ENCODE data around the gene CLPTM1L.
A peak's percentile ranks its signal among the peaks of the same experiment; 100 is the strongest.

Gene CLPTM1L

GRCh38 chr5:1344975-1345838, at the start of gene CLPTM1L:
Gene CLPTM1L, minus strand, starts transcription at chr5:1345099. Its CDS starts 258 bp downstream, at chr5:1344841.
- H3K9me3 ChIP-seq (ENCODE audit: control insufficient read depth in 1 of 2, low read length in 2 of 2), result no peaks in the 10 kb centered on the region
- peaks cover 19% of the 10 kb centered on the region in 2 donors for H3K36me3 ChIP-seq (ENCODE audit: control insufficient read depth in 1 of 2, insufficient read depth in 2 of 2, low read length in 2 of 2)
- peaks cover 7 to 23% of the 10 kb centered on the region in 2 donors for H3K4me1 ChIP-seq (ENCODE audit: control insufficient read depth in 1 of 2, insufficient read depth in 2 of 2, low read length in 2 of 2)
- no peaks in the 10 kb centered on the region for H3K27me3 ChIP-seq (ENCODE audit: low read depth, low read length)
- peak within 1 kb of the TSS; percentile 80 for H3K27ac ChIP-seq (ENCODE audit: low read length)
- peak within 1 kb of the TSS; percentile 84 to 89 for H3K4me3 ChIP-seq (ENCODE audit: low read depth in 1 of 2, low read length in 2 of 2)

GRCh38 chr5:1393571-1394501, 48.9 kb upstream of the CLPTM1L start:
- Histone ChIP-seq H3K27ac (ENCODE audit: low read length) (no peak overlapping the region), H3K36me3 (ENCODE audit: control insufficient read depth in 1 of 2, insufficient read depth in 2 of 2, low read length in 2 of 2) (no peaks in the 10 kb centered on the region), H3K9me3 (ENCODE audit: control insufficient read depth in 1 of 2, low read length in 2 of 2) (peaks cover 0 to 5% of the 10 kb centered on the region in 2 donors), H3K4me3 (ENCODE audit: low read depth in 1 of 2, low read length in 2 of 2) (no peak overlapping the region), H3K27me3 (ENCODE audit: low read depth, low read length) (no peaks in the 10 kb centered on the region), H3K4me1 (ENCODE audit: control insufficient read depth in 1 of 2, insufficient read depth in 2 of 2, low read length in 2 of 2) (no peaks in the 10 kb centered on the region)

GRCh38 chr5:1392801-1393565, 48.1 kb upstream of the CLPTM1L start:
- Histone ChIP-seq H3K27ac (ENCODE audit: low read length) (no peak overlapping the region), H3K9me3 (ENCODE audit: control insufficient read depth in 1 of 2, low read length in 2 of 2) (no peaks in the 10 kb centered on the region), H3K36me3 (ENCODE audit: control insufficient read depth in 1 of 2, insufficient read depth in 2 of 2, low read length in 2 of 2) (no peaks in the 10 kb centered on the region), H3K4me3 (ENCODE audit: low read depth in 1 of 2, low read length in 2 of 2) (no peak overlapping the region), H3K27me3 (ENCODE audit: low read depth, low read length) (peaks cover 5% of the 10 kb centered on the region), H3K4me1 (ENCODE audit: control insufficient read depth in 1 of 2, insufficient read depth in 2 of 2, low read length in 2 of 2) (no peaks in the 10 kb centered on the region)

DNA sequence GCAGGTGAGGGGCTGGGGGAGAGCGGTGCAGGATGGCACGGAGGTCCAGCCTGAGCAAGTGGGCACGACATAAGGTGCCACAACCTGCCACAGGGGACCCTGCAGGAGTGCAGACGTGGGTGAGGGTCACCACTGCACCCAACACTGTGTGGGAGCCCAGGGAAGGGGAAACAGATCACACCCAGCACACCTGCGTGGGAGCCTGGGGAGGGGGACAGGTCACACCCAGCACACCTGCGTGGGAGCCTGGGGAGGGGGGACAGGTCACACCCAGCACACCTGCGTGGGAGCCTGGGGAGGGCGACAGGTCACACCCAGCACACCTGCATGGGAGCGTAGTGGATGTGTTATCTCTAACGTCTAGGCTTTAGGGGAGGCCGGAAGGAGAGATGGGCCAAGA, 47.4 kb upstream of the CLPTM1L start:
- Histone ChIP-seq H3K9me3 (ENCODE audit: control insufficient read depth in 1 of 2, low read length in 2 of 2) (no peaks in the 10 kb centered on the region), H3K4me3 (ENCODE audit: low read depth in 1 of 2, low read length in 2 of 2) (no peak overlapping the region), H3K27me3 (ENCODE audit: low read depth, low read length) (peaks cover 6% of the 10 kb centered on the region), H3K4me1 (ENCODE audit: control insufficient read depth in 1 of 2, insufficient read depth in 2 of 2, low read length in 2 of 2) (no peaks in the 10 kb centered on the region), H3K36me3 (ENCODE audit: control insufficient read depth in 1 of 2, insufficient read depth in 2 of 2, low read length in 2 of 2) (no peaks in the 10 kb centered on the region), H3K27ac (ENCODE audit: low read length) (no peak overlapping the region)

DNA sequence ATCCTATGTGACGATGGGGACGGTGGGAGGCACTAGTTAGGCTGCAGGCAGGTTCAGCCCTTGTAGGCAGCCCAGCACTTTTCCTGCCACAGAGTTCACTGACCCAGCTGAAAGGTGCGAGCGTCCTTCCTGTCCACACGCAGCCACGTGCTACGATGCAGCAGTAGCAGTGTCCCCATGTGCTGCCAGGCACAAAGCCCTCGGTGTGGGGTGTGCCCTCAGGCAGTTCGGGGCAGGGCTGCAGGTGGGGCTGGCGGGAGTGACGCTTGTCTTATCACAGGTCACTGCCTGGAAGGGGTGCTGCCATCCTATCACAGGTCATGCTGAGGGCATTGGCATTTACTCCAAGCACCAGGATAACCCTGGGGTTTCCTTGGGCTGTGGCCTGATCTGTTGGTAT, 46.8 kb upstream of the CLPTM1L start:
- Histone ChIP-seq H3K4me1 (ENCODE audit: control insufficient read depth in 1 of 2, insufficient read depth in 2 of 2, low read length in 2 of 2) (peaks cover 0 to 2% of the 10 kb centered on the region in 2 donors), H3K27me3 (ENCODE audit: low read depth, low read length) (peaks cover 12% of the 10 kb centered on the region), H3K27ac (ENCODE audit: low read length) (no peak overlapping the region), H3K36me3 (ENCODE audit: control insufficient read depth in 1 of 2, insufficient read depth in 2 of 2, low read length in 2 of 2) (no peaks in the 10 kb centered on the region), H3K4me3 (ENCODE audit: low read depth in 1 of 2, low read length in 2 of 2) (no peak overlapping the region), H3K9me3 (ENCODE audit: control insufficient read depth in 1 of 2, low read length in 2 of 2) (no peaks in the 10 kb centered on the region)

DNA sequence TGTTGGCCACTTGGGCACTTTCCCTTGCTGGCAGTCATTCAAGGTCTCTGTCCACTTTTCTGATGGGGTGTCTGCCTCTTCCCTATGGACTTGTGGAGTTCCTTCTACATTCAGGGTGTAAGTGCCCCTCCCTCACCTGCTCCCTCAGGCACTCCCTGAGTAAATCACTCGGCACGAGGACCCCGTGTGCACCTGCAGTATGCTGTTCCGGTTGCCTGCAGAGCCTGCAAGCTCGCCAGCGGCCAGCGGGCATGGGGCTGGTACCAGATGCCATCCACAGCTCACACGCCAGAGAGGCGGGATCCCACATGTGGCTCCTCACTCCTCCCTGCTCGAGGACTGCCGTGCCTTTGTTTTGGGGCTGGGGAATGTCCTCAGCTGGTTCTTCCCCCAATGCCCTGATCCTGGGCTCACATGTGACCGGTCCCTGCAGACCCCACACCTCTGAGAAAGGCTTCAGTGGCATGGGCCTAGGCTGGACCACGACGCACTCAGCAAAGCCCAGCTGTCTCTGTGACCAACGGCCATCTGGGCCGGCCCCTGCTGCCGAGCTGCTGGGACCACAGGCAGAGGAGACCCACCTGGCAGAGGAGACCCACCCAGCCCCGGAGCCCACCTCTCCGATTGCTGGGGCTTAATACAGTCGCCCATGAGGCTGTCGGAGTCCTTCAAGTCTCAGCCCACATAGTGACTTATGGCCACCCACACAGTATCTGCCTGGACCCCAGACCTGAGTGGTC, 46.1 kb upstream of the CLPTM1L start:
- Histone ChIP-seq H3K9me3 (ENCODE audit: control insufficient read depth in 1 of 2, low read length in 2 of 2) (no peaks in the 10 kb centered on the region), H3K27ac (ENCODE audit: low read length) (no peak overlapping the region), H3K4me3 (ENCODE audit: low read depth in 1 of 2, low read length in 2 of 2) (no peak overlapping the region), H3K36me3 (ENCODE audit: control insufficient read depth in 1 of 2, insufficient read depth in 2 of 2, low read length in 2 of 2) (no peaks in the 10 kb centered on the region), H3K27me3 (ENCODE audit: low read depth, low read length) (peaks cover 12% of the 10 kb centered on the region), H3K4me1 (ENCODE audit: control insufficient read depth in 1 of 2, insufficient read depth in 2 of 2, low read length in 2 of 2) (peaks cover 0 to 7% of the 10 kb centered on the region in 2 donors)

DNA sequence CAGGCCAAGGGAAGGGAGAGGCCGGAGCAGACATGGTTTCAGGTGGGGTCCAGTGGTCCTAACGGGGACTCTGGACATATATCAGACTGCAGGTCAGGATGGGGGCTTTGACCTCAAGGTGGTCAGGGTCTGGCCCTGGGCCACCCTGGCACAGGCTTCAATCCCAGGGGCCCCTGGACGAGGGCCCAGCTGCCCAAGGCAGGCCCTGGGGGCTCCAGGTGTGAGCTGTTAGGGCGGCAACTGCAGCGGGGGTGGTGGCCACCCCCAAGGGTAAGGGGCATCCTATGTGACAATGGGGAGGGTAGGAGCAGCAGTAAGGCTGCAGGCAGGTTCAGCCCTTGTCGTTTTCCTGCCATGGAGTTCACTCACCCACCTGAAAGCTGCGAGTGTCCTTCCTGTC, 45.4 kb upstream of the CLPTM1L start:
- peaks cover 0 to 7% of the 10 kb centered on the region in 2 donors for H3K4me1 ChIP-seq (ENCODE audit: control insufficient read depth in 1 of 2, insufficient read depth in 2 of 2, low read length in 2 of 2)
- peaks cover 12% of the 10 kb centered on the region for H3K27me3 ChIP-seq (ENCODE audit: low read depth, low read length)

GRCh38 chr5:1388383-1388967, 43.6 kb upstream of the CLPTM1L start:
- H3K27me3 ChIP-seq (ENCODE audit: low read depth, low read length), result peaks cover 12% of the 10 kb centered on the region
- no peaks in the 10 kb centered on the region for H3K36me3 ChIP-seq (ENCODE audit: control insufficient read depth in 1 of 2, insufficient read depth in 2 of 2, low read length in 2 of 2)
- peaks cover 0 to 7% of the 10 kb centered on the region in 2 donors for H3K4me1 ChIP-seq (ENCODE audit: control insufficient read depth in 1 of 2, insufficient read depth in 2 of 2, low read length in 2 of 2)

More for the DNA sequence above, 45.4 kb upstream of the CLPTM1L start:
- Histone ChIP-seq H3K27ac (ENCODE audit: low read length) (no peak overlapping the region), H3K36me3 (ENCODE audit: control insufficient read depth in 1 of 2, insufficient read depth in 2 of 2, low read length in 2 of 2) (no peaks in the 10 kb centered on the region), H3K9me3 (ENCODE audit: control insufficient read depth in 1 of 2, low read length in 2 of 2) (no peaks in the 10 kb centered on the region), H3K4me3 (ENCODE audit: low read depth in 1 of 2, low read length in 2 of 2) (no peak overlapping the region)

DNA sequence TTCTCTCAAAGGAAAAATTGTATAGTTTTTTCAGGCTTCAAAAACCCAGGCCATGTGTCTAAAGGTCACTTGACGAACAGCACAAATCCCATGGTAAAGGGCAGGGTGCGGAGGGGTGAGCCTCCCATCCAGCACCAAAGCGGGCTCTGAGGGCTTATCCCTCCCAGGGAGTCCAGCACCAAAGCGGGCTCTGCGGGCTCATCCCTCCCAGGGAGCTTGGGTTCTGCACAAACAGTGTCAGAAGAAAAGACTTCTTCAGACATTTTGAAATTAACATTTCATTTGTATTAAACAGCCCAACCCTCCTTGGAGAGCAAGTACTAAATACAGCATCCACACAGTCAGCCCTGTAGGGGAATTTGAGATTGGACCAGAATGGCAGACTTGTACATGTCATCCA, 43.0 kb upstream of the CLPTM1L start:
- Histone ChIP-seq H3K36me3 (ENCODE audit: control insufficient read depth in 1 of 2, insufficient read depth in 2 of 2, low read length in 2 of 2) (no peaks in the 10 kb centered on the region), H3K9me3 (ENCODE audit: control insufficient read depth in 1 of 2, low read length in 2 of 2) (no peaks in the 10 kb centered on the region), H3K27me3 (ENCODE audit: low read depth, low read length) (peaks cover 12% of the 10 kb centered on the region), H3K27ac (ENCODE audit: low read length) (no peak overlapping the region), H3K4me1 (ENCODE audit: control insufficient read depth in 1 of 2, insufficient read depth in 2 of 2, low read length in 2 of 2) (peaks cover 0 to 7% of the 10 kb centered on the region in 2 donors), H3K4me3 (ENCODE audit: low read depth in 1 of 2, low read length in 2 of 2) (no peak overlapping the region)

More at GRCh38 chr5:1388383-1388967, 43.6 kb upstream of the CLPTM1L start:
- no peak overlapping the region for H3K4me3 ChIP-seq (ENCODE audit: low read depth in 1 of 2, low read length in 2 of 2)
- H3K27ac ChIP-seq (ENCODE audit: low read length), result no peak overlapping the region
- no peaks in the 10 kb centered on the region for H3K9me3 ChIP-seq (ENCODE audit: control insufficient read depth in 1 of 2, low read length in 2 of 2)

GRCh38 chr5:1387059-1387755, 42.3 kb upstream of the CLPTM1L start:
- no peaks in the 10 kb centered on the region for H3K9me3 ChIP-seq (ENCODE audit: control insufficient read depth in 1 of 2, low read length in 2 of 2)
- peaks cover 12% of the 10 kb centered on the region for H3K27me3 ChIP-seq (ENCODE audit: low read depth, low read length)
- peaks cover 0 to 7% of the 10 kb centered on the region in 2 donors for H3K4me1 ChIP-seq (ENCODE audit: control insufficient read depth in 1 of 2, insufficient read depth in 2 of 2, low read length in 2 of 2)
- no peak overlapping the region for H3K27ac ChIP-seq (ENCODE audit: low read length)
- H3K4me3 ChIP-seq (ENCODE audit: low read depth in 1 of 2, low read length in 2 of 2), result no peak overlapping the region
- H3K36me3 ChIP-seq (ENCODE audit: control insufficient read depth in 1 of 2, insufficient read depth in 2 of 2, low read length in 2 of 2), result no peaks in the 10 kb centered on the region

Measured in muscle layer of duodenum (tissue), 2 donors.